HepG2 (cell line): ENCODE measurements around the gene RTP1. TPM values are rescaled to one million over a fixed set of nuclear protein-coding genes. Genes with fewer than 3 reads are reported as not detected.

Experiments used
- THYN1 ChIP-seq: sonication (generic); formaldehyde crosslinking; IDR thresholded peaks from 2 replicates; pipeline ENCODE4 v1.8.1; 2023; ENCODE audit warnings: low read depth, mild to moderate bottlenecking, moderate library complexity, missing genetic modification reagents, borderline replicate concordance
- ZBTB26 ChIP-seq: IDR thresholded peaks from 2 replicates; pipeline ENCODE4 v1.6.1; 2016; ENCODE audit warnings: missing compliant biosample characterization, missing genetic modification reagents, borderline replicate concordance
- ZNF333 ChIP-seq: sonication (generic); formaldehyde crosslinking; IDR thresholded peaks from 2 replicates; pipeline ENCODE4 v1.4.0; 2020; ENCODE audit warnings: mild to moderate bottlenecking, missing genetic modification reagents, borderline replicate concordance
- polyA plus RNA-seq, 8 experiments: library from polyadenylated mRNA; depleted of rRNA in 3 of 8; stranded (reverse) in 7 of 8; unstranded in 1 of 8; fragments of >200 nt; fragmentation: Illumina TruSeq in 4 of 8; extraction: Trizol in 4 of 8; gene quantifications; 2 replicates each; pipeline versions ENCODE4 v1.2.1 to v1.2.3, GENCODE V29; 2011 to 2016; ENCODE audit warnings: low read depth in 4 of 8, missing spikeins in 1 of 8, mixed read lengths in 1 of 8; ENCODE audit not compliant: insufficient read depth in 1 of 8
- total RNA-seq, 5 experiments: library from RNA; depleted of rRNA; stranded (reverse); fragments of >200 nt; fragmentation: Illumina TruSeq; extraction: Trizol; gene quantifications; 2 replicates each; pipeline ENCODE4 v1.2.3, GENCODE V29; 2016; ENCODE audit warnings: low read depth in 1 of 5
- TF ChIP-seq, protein P1 (sequence below): sonication (generic); formaldehyde crosslinking; IDR thresholded peaks from 2 replicates; pipeline ENCODE4 v1.9.0; 2021; ENCODE audit warnings: missing genetic modification reagents, mild to moderate bottlenecking, borderline replicate concordance
- TF ChIP-seq, protein P2 (sequence below): sonication (generic); formaldehyde crosslinking; IDR thresholded peaks from 2 replicates; pipeline ENCODE4 v1.4.0; 2020; ENCODE audit warnings: missing genetic modification reagents, mild to moderate bottlenecking, borderline replicate concordance
- TF ChIP-seq, protein P3 (sequence below): sonication (generic); formaldehyde crosslinking; IDR thresholded peaks from 2 replicates; pipeline ENCODE4 v1.4.0; 2020; ENCODE audit warnings: mild to moderate bottlenecking, missing genetic modification reagents

Gene RTP1
- total and polyA plus RNA-seq, 2 of the 13 experiments (the other 11 are each of a cell fraction or from before 2014, with no cell fraction given), result not detected

DNA sequence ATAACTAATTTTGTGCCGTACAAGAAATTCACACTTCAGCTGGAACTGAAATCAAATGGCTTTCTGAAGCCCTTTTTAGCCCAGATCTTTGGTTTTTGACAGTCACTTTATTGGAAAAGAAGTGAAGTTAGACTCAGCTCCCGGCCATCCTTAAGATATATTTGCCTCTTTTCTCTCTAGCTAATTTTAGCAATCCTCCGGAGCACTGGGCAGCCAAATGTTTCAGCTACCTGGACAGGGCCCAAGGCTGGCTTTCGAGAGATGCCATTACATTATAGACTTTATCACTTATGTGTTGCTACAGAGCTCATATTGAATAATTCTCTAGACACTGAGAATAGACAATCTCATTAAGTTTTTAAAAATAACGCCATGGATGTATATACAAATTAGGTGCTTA, 29.5 kb upstream of the RTP1 start (continued):
- TF ChIP-seq, protein P1, sequence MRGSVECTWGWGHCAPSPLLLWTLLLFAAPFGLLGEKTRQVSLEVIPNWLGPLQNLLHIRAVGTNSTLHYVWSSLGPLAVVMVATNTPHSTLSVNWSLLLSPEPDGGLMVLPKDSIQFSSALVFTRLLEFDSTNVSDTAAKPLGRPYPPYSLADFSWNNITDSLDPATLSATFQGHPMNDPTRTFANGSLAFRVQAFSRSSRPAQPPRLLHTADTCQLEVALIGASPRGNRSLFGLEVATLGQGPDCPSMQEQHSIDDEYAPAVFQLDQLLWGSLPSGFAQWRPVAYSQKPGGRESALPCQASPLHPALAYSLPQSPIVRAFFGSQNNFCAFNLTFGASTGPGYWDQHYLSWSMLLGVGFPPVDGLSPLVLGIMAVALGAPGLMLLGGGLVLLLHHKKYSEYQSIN (CRISPR knock-in tag), result no peak
- TF ChIP-seq, protein P2, sequence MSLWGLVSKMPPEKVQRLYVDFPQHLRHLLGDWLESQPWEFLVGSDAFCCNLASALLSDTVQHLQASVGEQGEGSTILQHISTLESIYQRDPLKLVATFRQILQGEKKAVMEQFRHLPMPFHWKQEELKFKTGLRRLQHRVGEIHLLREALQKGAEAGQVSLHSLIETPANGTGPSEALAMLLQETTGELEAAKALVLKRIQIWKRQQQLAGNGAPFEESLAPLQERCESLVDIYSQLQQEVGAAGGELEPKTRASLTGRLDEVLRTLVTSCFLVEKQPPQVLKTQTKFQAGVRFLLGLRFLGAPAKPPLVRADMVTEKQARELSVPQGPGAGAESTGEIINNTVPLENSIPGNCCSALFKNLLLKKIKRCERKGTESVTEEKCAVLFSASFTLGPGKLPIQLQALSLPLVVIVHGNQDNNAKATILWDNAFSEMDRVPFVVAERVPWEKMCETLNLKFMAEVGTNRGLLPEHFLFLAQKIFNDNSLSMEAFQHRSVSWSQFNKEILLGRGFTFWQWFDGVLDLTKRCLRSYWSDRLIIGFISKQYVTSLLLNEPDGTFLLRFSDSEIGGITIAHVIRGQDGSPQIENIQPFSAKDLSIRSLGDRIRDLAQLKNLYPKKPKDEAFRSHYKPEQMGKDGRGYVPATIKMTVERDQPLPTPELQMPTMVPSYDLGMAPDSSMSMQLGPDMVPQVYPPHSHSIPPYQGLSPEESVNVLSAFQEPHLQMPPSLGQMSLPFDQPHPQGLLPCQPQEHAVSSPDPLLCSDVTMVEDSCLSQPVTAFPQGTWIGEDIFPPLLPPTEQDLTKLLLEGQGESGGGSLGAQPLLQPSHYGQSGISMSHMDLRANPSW, result no peak
- no peak for TF ChIP-seq ZNF333
- no peak for TF ChIP-seq THYN1 (CRISPR knock-in tag)
- no peak for TF ChIP-seq ZBTB26 (CRISPR knock-in tag)
- TF ChIP-seq, protein P3, sequence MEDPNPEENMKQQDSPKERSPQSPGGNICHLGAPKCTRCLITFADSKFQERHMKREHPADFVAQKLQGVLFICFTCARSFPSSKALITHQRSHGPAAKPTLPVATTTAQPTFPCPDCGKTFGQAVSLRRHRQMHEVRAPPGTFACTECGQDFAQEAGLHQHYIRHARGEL, result no peak
